NCI-H69 (cell line): ENCODE measurements around the gene SRP68.
A peak's percentile ranks its signal among the peaks of the same experiment; 100 is the strongest.

Source experiments
- DNase-seq: peaks from one replicate; lab custom pipeline; 2025; lab: John Stamatoyannopoulos, UW

Gene SRP68

DNA sequence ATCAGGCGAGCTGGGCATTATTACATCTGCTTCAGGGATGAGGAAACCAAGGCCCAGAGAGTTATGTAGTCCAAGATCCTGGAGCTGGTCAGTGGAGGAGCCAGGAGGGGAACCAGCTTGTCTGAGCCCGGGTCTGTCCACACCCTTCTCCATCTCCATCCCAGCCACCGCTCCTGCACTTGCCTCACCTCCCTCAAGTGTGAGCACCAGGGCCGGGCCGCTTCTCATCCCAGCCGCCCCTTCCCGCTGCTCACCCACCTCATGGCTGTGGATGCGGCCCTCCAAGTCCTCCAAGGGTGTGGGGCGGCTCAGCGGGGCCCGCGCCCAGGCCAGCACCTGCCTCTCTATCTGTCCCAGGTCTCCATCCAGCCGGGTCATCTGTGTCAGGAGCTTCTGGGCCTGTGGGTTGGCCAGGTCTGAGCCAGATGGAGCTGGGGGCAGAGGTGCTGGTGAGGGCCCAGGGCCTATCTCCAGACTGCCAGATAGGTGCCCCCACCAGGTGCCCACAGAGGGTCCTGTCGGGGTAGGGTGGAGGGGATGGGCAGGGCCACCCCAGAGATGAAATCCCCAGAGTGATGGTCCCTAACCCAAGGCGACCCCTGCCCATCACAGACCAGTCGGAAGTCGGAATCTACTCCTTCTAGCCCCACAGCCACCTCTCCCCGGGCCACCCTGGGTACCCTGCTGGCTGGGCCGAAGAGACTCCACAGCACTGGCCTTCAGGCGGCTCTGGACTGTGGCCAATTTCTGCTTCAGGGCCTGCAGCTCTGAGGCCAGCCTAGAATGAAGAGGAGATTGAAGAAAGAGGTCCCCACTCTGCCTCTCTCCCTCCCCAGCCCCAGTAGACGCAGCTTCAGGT lies 54.6 kb downstream of the SRP68 start:
- no peak for DNase-seq

DNA sequence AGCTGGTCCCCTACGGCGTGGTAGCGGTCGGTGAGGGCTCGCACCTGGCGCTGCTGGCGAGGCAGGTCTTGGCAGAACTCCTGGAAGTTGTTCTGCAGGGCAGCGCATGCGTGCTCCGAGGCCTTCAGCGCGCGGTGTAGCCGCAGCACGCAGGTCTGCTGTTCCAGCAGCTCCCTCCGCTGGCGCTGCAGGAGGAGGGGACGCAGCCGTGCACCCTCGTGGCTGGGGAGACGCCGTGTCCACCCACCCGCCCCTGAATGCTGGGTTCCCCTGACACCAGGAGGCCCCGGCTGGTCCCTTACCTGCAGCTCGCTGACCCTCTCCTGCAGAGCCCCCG lies 57.4 kb downstream of the SRP68 start:
- DNase-seq = peak; percentile 86

DNA sequence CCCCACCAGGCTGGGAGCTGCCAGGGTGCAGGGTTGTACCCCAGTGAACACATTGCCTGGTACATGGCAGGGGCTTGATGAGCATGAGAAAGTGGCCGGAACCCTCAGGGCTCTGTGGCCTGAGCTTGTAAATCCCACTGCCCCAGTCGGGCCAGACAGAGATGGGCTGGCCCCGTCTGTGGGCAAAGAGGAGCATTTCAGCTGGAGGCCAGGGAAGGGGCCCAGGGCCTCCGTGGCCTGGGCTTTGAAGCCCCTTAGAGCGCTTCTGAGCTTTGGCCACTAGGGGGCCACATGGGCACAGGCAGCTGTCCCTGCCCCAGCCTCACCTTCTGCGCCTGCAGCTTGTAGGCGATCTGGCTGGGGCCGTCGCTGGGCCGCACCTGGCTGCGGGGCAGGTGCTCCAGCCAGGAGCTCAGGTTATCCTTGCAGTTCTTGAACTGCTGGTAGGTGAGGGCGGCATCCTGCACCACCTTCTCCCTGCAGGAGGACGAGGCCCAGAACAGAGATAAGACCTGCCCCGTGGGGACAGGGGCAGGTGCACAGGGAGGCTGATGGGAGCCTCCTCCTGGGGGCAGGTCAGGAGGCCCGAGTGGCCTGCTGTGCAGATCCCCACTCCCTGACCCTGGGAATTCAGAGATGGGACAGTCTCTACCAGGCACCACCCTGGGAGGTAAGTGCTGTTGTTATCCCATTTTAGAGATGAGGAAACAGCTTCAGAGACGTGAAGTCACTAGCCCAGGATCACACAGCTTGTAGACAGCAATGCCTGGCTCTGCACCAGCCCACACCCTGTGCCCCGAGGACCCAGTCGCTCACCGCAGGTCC lies 58.0 kb downstream of the SRP68 start:
- peak; percentile 93 for DNase-seq

DNA sequence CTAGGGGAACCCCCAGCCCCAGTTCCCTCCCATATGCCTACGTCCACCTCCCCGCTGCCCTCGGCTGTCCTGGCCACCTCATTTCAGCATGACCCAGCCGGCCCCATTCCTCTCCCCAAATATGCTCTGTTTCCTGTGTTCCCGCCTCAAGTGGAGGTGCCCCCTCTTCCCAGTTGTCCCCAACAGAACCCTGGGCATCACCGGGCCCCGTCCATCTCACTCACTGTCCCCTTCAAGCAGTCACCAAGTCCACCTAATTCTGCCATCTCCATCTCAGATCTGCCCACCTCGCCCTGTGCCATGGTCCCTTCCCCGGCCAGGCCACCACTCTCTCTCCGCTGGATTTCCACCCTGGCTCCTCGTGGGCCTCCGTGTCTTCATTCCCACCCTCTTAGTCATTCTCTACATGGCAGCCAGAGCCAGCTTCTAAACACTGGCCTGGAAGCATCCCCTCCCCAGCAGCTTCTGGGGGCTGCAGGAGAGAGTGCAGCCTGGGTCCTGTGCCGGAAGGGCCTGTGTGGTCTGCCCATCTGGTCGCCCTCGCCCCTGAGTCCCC lies 58.9 kb downstream of the SRP68 start:
- DNase-seq = no peak

DNA sequence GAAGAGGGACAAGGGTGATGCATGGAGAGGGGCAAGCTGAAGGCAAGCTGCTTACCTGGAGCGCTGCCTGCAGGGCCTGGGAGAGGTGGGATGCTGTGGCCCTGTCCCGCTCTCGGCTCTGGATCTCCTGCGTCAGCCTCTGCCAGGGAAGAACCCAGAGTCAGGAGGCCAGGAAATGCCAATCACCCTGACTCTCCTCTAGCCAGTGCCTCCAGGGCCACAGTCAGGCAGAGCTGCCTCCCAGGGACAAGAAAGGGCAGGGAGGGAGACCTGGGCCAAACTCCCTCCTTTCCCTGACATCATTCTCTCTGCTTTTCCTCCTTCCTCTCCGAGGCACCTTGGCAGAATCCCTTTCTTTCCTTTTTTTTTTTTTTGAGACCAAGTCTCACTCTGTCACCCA lies 60.4 kb downstream of the SRP68 start:
- DNase-seq = no peak

DNA sequence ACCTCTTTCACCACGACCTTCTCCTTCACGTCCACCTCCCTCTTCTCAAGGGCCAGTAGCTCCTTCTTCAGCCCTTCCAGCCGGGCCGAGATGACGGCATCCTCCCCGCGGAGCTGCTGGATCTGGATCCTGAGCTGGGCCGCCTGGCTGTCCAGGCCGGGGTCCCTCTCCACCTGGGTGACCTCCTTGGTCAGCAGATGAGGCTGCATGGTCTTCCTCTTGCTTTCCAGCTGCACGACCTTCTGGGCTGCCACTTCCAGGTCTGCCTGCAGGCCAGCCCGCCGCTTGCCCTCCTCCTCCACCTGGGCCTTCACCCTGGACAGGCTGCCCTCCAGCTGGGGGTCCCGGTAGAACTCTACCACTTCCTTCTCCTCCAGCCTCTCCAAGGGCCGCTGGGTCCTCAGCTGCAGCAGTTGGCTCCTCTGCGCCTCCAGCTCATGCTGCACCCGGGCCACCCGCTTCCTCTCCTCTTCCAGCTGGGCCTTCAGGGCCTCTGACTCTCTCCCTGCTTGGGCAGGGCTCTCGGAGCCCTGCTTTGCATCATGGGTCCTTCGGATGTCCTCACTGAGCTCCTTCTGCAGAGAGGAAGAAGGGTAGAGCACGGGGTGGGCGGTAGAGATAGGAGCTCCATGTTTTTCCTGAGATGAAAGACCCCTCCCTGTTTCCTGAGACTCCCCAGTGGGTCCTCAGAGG lies 62.2 kb downstream of the SRP68 start:
- no peak for DNase-seq

DNA sequence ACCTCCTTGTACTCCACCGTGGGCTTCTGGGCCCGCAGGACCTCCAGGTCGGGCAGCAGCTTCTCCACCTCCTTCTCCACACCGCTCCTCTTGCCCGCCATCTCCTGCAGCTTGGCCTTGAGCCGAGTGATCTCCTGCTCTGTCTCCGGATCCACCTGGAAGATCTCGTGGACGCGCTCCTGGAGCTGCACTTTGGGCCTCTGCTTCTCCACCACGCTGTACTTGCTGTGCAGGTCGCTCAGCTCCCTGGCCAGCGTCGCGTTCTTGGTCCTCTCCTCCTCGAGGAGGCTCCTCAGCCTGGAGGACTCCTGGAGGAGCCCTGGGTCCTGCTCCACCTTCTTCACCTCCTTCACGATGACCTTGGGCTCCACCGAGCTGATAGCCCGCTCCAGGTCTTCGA lies 62.9 kb downstream of the SRP68 start:
- no peak for DNase-seq

DNA sequence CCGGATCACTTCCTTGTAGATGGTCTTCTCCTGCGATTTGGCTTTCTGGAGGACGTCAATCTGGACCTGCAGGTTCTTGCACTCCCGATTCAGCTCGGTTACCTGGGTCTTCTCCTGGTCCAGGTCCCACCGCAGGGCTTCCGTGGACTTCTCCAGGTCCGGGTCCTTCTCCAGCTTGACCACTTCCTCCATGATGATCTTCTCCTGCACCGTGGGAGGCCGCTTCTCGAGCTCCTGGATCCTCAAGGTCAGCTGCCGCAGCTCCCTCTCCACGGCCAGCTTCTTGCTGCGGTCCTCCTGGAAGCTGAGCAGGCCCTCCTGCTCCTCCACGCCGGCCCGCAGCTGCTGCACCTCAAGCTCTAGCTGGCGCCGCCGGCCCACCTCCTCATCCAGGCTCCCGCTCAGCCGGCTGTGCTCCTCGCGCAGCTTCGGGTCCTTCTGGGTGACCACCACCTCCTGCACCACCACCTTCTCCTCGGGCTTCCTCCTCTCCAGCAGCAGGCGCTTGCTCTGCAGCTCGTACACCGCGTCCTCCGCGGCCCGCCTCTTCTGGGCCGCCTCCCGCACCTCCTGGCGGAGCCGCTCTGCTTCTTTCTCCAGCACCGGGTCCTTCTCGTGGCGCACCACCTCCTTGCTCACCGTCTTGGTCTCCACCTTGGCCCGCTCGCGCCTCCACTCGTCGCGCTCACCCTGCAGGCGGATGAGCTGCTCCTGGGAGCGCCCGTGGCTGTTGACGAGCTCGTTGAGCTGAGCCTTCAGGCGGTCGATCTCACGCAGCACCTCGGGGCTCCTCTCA lies 63.5 kb downstream of the SRP68 start:
- no peak for DNase-seq

DNA sequence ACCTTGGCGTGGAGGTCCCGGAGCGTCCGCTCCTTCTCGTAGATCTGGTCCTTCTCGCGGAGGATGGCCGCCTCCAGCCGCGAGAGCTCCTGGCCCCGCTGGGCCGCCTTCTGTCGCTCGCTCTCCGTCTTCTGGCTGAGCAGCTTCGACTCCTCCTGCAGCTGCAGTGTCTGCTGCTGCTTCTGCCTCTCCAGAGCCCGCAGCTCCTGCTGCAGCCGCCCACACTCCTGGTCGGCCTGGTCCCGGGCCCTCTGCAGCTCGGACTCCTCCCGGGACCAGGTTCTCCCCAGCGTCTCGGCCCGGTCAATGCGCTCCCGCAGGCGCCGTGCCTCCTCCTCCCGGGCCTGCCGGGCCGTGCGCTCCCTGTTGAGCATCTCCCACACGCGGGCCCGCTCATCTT lies 64.1 kb downstream of the SRP68 start:
- DNase-seq = no peak

DNA sequence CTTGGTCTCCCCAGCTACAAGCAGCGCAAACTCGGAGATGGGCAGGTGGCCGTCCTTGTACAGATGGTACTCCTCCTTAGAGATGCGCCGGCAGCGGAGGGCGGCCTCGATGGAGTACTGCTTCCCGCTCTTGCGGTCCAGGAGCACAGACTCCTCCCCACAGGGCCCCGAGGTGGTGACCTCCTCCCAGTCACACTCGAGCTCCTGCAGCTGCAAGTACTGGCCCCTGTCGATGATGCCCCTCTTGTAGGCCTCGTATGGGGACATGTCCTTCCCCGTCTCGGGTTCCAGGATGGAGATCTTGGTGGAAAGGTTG lies 64.5 kb downstream of the SRP68 start:
- DNase-seq = no peak

DNA sequence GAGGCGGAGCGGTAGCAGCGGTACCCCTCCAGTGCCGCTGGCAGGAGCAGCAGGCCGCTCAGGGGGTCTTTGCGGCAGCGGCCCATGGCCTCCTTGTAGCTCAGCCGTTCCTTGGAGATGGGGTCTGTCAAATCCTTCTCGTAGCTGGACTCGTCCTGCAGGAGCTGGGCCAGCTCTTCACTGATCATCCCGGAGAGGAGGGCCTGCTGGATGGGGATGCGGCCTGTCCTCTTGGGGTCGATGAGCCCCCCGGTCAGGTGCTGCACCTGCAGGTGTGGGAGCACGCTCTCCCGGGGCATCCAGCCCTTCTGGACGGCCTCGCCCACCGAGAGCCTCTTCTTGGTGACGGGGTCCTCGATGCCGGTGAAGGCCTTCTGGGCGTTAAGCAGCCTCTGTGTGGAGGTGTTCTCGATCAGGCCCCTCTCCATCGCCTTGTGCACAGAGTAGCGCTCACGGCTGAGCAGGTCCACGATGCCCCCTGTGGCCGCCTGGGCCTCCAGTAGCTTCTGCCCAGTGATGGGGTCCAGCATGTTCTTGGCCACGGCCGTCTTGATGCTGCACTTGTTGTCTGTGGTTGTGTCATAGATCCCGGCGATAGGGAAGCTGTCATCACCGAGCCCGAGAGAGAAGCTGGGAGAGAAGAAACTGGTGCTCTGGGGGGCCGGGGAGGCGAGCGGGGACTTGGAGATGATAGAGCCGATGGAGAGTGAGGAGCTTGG lies 65.0 kb downstream of the SRP68 start:
- no peak for DNase-seq

DNA sequence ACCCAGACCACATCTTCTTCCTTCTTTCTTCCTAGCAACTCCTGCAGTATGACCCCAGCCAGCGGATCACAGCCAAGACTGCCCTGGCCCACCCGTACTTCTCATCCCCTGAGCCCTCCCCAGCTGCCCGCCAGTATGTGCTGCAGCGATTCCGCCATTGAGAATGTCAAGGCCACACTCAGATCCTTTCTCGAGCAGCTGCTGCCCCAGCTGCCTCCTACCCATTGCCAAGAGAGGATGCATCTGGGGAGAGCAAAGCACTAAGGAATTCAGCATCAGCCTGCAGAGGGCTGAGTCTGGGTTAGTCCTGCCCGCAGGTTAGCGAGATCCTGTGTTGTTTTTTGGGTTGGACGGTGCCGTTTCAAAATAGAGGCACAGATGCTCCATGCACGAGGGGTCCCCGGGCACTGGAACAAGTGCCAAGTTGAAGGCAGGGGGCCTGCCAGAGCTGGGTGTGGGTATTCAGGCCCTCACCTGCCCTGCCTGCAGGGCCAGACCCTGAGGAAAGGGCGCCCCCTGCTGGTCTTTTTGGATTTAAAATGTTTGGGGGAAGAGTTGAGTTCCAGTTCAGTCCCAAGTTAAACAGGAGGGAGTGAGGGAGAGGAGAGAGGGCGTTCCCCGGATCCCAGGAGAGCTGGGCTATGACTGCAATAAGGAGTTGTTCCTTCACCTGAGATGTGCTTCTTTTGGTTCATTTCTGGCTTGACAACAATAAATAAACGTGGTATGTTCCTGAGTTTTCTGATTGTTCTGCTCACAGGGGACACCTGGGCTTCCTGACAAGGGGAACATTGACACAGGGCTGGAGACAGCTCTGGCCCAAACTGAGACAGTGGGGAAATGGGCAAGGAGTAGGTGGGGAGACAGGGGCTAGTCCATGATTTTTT lies 66.8 kb downstream of the SRP68 start:
- DNase-seq = peak; percentile 87

DNA sequence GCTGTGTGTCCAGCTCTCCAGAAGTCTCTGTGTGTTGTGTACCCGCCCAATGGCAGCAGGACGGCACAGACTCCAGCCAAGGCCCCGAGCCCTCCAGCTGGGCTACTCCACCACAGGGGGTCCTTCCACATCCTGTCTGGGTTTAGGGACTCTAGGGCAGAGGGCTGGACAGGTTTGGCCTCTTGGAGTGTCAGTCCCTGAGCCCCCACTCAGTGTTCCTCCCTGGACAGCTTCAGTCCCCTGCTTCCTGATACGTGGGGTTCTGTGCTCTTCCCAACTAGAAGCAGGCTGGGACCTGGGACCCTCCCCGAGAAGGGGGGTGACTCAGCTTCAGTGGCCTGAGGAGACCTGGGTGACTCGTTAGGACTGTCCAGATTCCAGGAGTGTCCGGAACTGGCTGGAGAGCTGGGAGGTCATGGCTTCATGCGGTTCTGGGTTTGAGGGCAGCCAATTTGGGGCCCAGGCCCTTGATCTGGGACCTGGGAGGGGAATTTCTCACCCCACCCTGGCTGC lies 67.5 kb downstream of the SRP68 start:
- no peak for DNase-seq

DNA sequence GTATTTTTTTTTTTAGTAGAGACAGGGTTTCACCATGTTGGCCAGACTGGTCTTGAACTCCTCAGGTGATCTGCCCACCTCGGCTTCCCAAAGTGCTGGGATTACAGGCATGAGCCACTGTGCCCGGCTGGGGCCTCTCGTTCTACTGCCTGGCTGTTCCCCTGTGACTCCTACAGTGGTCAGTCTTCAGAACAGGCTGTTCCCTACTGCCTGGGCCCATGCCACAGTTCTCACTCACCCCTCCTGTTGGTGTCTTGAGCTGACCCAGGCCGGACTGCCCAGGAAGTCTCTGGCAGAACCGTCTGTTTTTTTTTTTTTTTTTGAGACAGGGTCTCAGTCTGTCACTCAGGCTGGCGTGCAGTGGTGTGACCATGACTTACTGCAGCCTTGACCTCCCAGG lies 68.4 kb downstream of the SRP68 start:
- no peak for DNase-seq

DNA sequence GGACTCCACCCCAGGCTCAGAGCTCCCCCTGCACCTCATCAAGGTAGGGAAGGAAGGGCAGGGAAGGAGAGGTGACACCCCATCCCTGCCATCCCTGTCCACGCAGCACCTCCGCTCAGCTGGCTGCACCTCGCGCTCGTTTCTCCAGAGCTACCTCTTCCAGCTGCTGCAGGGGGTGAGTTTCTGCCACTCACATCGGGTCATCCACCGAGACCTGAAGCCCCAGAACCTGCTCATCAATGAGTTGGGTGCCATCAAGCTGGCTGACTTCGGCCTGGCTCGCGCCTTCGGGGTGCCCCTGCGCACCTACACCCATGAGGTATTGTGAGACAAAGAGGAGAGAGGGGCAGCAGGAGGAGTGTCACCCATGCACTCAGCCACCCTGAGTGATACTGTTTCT lies 70.2 kb downstream of the SRP68 start:
- no peak for DNase-seq

DNA sequence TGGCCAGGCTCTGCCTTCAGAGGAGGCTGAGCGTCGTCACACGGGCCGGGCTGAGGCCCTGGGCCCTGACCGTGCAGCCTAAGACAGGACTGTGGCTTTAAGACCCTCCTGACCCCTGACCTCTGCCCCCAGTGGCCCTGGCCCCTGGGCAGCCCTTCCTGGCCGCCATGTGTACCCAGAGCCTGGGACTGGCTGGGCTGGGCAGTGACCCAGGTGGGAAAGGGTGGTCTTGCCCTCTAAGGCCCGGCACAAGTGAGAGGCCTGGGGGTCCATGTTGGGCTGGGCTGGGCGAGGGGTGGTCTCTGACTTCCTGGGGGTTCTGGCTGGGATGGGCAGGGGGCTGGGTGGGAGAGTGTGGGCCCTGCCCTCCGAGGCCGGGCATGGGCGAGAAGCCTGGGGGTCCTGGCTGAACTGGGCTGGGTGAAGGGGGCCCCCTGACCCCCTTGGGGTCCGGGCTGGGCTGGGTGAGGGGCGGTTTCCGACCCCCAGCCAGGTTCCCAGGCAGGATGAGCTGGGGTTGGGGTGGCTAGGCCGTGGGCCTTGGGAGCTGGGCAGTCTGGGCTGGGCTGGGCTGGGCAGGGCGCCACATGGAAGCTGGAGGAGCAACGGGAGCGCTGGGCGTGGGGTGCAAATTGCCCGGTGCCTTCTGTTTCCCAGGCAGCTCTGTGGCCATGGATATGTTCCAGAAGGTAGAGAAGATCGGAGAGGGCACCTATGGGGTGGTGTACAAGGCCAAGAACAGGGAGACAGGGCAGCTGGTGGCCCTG lies 71.4 kb downstream of the SRP68 start, which contains the start of gene CDK3:
Gene CDK3 (plus strand): TSS at position 101 of the 767 bp plus-strand sequence. CDS start 571 bp downstream, at position 672.
- no peak for DNase-seq

DNA sequence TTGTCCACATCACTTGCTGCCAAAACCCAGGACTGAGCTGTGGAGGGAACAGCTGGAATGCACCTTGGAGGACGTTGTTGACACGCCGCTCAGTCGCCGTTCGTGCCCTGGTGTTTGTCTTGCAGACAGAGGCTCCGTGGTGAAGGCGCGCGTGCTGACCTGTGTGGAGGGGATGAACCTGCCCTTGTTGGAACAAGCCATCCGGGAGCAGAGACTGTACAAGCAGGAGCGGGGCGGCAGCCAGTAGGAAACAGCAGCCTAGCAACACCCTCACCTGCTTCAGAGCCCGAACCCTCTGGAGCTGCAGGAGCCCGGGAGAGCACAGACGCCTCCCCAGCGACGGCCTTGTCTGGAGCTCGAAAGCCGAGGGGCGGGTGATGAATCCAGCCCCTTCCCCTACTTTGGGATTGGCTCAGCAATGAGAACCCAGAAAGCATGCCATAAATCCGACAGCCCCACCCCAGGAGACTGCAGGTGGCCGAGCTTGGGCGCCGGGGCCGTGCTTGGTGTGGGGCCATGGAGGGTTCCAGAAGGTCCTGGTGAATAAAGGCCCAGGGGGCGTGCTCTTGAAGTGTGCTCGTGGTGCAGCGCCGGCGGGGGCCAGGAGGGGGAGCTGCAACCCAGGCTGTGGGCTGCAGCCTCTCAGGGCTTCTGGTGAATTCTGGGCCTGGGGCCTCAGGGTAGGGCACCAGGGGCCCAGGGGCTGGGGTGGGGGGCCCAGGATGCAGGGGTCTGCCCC lies 72.1 kb downstream of the SRP68 start:
- DNase-seq = peak; percentile 58

DNA sequence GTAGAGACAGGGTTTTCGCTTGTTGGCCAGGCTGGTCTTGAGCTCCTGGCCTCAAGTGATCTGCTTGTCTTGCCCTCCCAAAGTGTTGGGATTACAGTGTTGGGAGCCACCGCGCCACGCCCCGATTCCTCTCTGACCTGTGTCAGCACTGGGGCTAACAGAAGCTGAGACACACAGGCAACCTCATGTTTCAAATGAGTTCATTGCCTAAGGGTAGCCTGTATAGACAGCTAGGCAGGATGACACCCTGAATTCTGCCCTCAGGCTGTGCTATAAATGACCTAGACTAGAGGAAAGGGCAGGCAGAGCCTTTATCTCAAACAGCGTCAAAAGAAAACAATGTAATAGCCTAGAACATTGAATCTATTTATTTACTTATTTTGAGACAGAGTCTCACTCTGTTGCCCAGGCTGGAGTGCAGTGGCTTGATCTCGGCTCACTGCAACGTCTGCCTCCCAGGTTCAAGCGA lies 74.0 kb downstream of the SRP68 start:
- DNase-seq = peak; percentile 14
